ENCODE measurements around the gene DAPP1.

- TF ChIP-seq TBP (IDR thresholded peaks at IDR 0.05; ENCODE audit: low read depth, low read length), result no peak
- no peak for TF ChIP-seq POLR2AphosphoS5 (IDR thresholded peaks at IDR 0.05; ENCODE audit: low read depth, low read length)
- no peak for TF ChIP-seq CTCF (IDR thresholded peaks at IDR 0.05; ENCODE audit: control extremely low read depth in 1 of 3, insufficient read depth in 1 of 3, low read depth in 1 of 3, low read length in 3 of 3)
- TF ChIP-seq ASH2L (IDR thresholded peaks at IDR 0.05; ENCODE audit: low read length), result no peak
- no peak for TF ChIP-seq SUZ12 (IDR thresholded peaks at IDR 0.05; ENCODE audit: low read length)
- no peak for TF ChIP-seq BRCA1 (IDR thresholded peaks at IDR 0.05; ENCODE audit: low read depth, low read length)
- TF ChIP-seq MAX (IDR thresholded peaks at IDR 0.05), result no peak
- no peak for TF ChIP-seq JUN (IDR thresholded peaks at IDR 0.05; ENCODE audit: low read depth, low read length)
- TF ChIP-seq USF2 (IDR thresholded peaks at IDR 0.05; ENCODE audit: low read length), result no peak
- TF ChIP-seq EZH2 (IDR thresholded peaks at IDR 0.05; ENCODE audit: low read depth, low read length, severe bottlenecking), result no peak
- no peak for TF ChIP-seq GABPA (IDR thresholded peaks at IDR 0.05; ENCODE audit: borderline replicate concordance, insufficient read depth, low read length)
- TF ChIP-seq ZNF274 (IDR thresholded peaks at IDR 0.05; ENCODE audit: borderline replicate concordance, extremely low read depth, low read length), result no peak
- TF ChIP-seq CBX8 (IDR thresholded peaks at IDR 0.05; ENCODE audit: borderline replicate concordance, low read depth, low read length), result no peak
- no peak for TF ChIP-seq SRF (IDR thresholded peaks at IDR 0.05; ENCODE audit: low read depth, low read length)
Observed at GRCh38 chr4:99843413-99843812, 26.8 kb downstream of the DAPP1 start.

All from H1 (cell line).